T-helper 2 cell treated with Interferon-gamma antibody and Interleukin-4, amounts not matched to agents 100 ng/mL and 5 ng/mL, for 36 hours (primary cell): Measurements from ENCODE around the gene CD58. TPM values are rescaled to one million over a fixed set of nuclear protein-coding genes. Genes with fewer than 3 reads are reported as not detected.

Experiments used
- intact Hi-C: fragments of 100-400 bp; cut with micrococcal nuclease; formaldehyde crosslinking; loops from one replicate; pipeline ENCODE4 v1.15.1; 2023
- total RNA-seq: library from RNA; stranded (reverse); gene quantifications from 2 replicates; pipeline ENCODE4 v1.2.3, GENCODE V29; 2022

CD58 gene
- total RNA-seq, 1 donor from 2014 or later = 37.1 TPM

DNA sequence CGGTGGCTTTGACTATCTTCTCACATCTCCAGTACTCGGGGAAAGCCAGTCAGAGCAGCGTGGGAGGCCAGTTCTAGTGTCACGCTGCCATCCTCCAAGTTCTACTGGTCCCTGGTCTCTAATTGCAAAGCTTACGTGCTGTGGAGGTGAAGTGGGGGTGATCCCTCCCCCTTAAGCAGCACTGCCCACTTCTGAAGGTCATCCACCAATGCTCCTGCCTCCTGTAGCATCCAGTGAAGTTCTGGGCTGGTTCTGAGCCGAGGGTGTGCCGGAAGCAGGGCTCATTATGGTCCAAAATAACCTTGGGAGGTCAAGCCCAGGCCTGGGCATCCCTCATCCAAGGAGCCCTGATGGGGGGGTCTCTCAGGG, 95.0 kb downstream of the CD58 start:
- intact Hi-C loops = no loop called here

DNA sequence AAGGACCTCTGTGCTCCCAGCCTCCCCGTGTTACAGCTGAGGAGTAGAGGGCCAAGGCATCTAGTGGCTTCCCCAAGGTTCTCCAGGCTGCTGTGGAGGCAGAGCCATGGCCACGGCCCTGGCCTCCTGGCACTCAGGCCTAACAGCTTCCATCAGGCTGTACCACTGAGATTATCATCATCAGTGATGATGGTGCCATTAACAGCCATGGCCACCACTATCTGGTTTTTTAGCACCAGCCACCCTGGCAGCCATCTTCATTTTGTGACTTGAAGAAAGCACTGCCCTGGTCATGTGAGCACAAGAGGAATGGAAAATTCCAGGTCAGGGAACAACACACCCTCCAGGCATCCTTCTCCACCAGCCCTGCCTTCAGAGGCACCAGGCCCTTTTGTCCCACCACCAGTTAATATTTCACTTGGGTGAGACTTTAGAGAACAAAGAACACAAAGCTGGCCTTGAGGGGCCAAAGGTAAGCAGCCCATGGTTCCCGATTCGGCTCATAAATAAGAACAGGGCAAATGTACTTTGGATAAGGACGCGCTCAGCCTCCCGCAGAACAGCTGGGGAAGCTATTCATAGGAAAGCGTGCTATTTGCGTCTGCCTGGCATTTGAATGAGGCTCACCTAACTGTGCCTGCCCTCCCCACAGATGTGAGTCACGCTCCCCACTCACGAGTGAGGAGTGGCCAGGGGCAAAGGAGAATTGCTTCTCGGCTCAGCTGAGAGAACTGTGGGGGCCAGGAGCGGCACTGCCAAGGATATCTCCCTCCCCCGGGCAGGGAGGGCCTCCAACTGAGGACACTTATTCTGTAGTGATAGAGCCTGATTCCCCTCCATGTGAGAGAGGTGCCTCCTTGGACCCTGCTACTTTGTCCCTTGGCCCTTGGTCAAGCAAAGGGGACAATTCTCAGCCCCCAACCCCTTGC, 95.6 kb downstream of the CD58 start:
- intact Hi-C loops = no loop called here

DNA sequence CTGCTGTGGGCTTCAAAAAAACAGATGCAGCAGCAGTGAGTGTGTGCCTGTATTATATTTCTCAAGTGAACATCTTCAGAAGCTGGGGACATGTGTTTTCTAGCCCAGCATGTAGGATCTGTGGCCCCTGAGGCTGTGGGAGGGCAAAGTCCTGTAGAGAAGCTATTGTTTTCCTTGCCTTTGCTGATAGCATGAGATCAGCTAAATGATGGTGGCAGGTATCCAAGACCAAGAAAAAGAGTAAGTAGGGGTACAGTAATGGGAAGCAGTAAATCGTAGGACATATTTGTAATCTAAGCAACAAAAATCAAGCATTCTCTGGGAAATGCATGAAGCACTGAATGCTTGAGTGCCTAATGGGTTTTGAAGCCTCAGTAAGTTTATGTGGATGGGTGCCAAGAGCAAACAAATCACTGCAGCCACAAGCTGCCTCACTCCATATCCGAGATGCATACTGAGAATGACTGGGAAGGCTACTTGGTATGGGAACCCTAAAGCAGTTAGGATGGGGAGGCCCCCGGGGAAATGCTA, 98.3 kb downstream of the CD58 start:
- intact Hi-C loops = no loop called here

DNA sequence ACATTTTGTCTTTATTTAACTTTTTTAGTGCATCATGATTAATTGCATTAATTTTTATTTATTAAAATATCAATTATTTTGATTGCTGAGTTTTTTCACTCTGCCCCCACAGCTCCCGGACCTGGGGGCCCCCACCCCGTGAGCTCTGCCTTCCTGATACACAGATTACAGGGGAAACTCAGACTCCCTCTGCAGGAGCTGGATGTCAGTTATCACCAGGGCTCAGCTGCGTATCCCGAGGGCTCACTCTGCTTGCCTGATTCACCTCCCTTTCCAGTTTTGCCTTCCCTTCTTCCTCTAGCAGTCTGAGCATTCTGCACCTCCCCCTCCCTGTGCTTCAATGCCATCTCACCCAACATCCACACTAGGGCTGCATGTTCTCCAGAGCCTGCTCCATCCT, 99.6 kb downstream of the CD58 start:
- intact Hi-C loops = no loop called here

DNA sequence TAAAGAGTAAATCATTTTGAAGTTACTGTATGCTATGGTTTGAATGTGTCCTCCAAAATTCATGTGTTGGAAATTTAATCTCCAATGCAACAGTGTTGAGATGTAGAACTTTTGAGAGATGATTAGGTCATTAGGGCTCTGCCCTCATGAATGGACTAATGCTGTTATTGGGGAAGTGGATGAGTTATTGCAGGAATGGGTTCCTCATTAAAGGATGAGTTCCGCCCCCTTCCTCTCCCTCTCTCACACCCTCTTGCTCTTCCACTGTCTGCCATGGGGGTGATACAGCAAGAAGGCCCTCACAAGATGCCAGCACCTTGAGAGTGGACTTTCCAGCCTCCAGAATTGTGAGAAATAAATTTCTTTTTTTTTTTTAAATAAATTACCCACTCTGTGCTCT, 100.2 kb downstream of the CD58 start:
- intact Hi-C loops = no loop called here

DNA sequence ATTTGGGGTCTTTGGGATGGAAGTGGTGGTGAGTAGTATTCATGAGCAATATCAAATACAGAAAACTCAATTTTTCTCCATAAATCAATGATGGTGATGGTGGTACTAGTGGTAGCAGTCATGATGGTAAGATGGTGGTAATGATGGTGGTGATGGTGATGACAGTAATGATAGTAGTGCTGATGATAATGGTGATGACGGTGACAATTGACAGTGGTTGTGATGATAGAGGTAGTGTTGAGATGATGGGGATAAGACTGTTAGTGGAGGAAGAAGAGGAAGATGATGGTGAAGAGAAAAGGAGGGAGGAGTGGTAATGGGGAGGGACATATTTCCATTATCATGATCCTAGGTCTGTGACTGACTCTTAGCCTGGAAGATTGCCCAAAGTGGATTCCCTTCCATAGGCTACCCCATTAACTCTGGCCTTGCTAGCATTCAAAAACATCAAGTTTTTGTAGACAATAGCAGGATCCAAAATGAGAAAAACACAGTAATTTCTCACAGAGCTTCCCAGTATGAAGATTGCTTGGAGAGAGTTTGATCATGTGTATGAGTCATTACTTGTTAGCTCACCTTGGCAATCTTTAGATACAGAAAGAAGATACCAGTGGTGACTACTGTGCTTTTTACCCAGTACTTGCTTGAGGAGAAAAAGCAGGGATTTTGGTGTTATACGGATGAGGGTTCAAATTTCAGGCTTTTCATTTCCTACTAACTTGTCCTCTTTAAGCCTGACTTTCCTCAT, 103.8 kb downstream of the CD58 start:
- intact Hi-C loops = no loop called here

DNA sequence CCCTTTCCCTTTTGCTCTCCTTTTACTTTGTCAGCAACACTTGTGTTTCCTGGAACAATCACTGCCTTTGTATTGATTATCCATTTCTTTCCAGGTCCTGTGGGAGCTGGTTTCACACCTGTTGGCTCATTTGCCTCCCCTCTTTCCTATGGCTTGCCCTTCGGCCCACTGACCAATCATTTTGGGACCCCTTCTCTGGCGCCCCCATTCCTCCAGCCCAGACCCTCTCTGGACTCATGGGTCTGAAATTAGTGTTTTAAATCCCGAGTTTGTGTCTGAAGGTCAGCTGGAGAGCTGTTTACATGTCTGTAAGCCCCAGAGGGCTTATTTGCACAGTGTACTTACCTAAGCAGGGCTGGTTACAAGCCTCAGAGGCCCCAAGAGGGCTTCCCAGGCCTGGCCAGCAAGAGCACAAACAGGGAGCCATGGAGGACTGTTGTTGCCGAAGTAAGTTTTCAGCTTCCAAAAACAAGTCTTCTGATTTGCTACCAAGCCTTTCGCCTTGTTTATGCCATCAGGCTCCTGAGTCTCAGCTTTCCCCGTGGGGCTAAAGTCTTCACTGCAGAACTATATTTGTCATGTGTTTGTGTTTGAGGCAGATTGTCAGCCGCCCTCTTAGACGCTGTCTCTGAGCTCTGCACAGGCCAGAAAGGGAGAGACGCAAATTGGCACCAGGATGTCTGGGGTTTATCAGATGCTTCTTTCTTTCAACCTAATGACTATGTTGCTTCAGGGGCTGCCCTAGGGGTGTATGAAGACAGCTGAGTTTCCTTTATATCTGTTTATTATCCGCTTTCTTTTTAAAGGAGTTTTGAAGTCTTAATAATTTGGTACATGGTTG, 104.8 kb downstream of the CD58 start:
- intact Hi-C loops = no loop called here

DNA sequence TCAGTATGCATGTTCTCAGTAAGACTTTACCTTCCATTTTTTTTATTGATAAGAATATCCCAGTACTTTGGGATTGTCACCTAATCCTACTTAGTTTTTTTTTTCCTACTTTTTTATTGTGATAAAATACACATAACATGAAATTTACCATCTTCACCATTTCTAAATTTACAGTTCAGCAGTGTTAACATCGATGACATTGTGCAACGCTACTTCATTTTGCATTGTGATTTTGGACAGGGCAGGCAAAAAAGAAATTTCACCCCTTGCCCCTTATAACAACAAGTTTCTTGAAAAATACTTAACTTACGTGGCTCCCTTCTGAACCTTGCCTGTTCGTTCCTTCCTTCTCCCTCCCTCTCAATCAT, 105.4 kb downstream of the CD58 start:
- intact Hi-C loops = no loop called here

Other genes starting within 250 kb of the CD58 start
- gene ATP1A1, start 197.8 kb downstream of the CD58 start, total RNA-seq = 223 and 231 TPM in 2 replicates
- 0.68 and 0.82 TPM in 2 replicates for gene IGSF3, start 96.7 kb upstream of the CD58 start, total RNA-seq
- gene CD2, start 183.4 kb upstream of the CD58 start, total RNA-seq = 168 and 182 TPM in 2 replicates